Muscle of arm (tissue), 12 donors: ENCODE data around the gene TGDS. TPM values are rescaled to one million over a fixed set of nuclear protein-coding genes. Genes with fewer than 3 reads are reported as not detected.

Experiments used
- polyA plus RNA-seq, 12 donors: library from polyadenylated mRNA; unstranded; fragments of 120-200 nt; gene quantifications; one replicate each; pipeline ENCODE4 v1.2.1, GENCODE V29; 2013; ENCODE audit not compliant: insufficient read length in 12 of 12

TGDS gene
- polyA plus RNA-seq, 12 donors, result 8.4 to 13.9 (median 11.2) TPM; not detected in 1

Other genes starting within 250 kb of the TGDS start
- gene DCT, start 116.5 kb downstream of the TGDS start, polyA plus RNA-seq, result 10 to 100 TPM in 2 of 12 donors, 1 to 10 TPM in 1, under 1 TPM in 7, not detected in 2; 0.10 to 52.6 (median 0.54) TPM
- 1 to 10 TPM in 11 of 12 donors, not detected in 1; 3.8 to 9.8 (median 7.1) TPM for gene GPR180, start 5.7 kb upstream of the TGDS start, polyA plus RNA-seq
- gene SOX21, start 116.4 kb upstream of the TGDS start, polyA plus RNA-seq, result 1 to 10 TPM in 3 of 12 donors, under 1 TPM in 1, not detected in 8; 0.11 to 7.3 (median 3.2) TPM